BLaER1 treated with 17β-estradiol and CSF1 and Interleukin-3, amounts not matched to agents 10 nM and 100 nM (cell line): ENCODE measurements around the gene GALNT11.
"Not testable (repeated sequence)": the region's sequence is repeated elsewhere in the genome, so short reads cannot be mapped to it uniquely, and the experiment has no call there.

ENCODE experiments used
- H3K27ac ChIP-seq, 11 experiments: shearing (Covaris generic); formaldehyde crosslinking; 2 replicates each; pipeline ENCODE4 v1.8.1; 2022
- H3K27me3 ChIP-seq, 11 experiments: shearing (Covaris generic); formaldehyde crosslinking; 2 replicates each; pipeline ENCODE4 v1.8.1; 2022
- H3K36me3 ChIP-seq, 11 experiments: shearing (Covaris generic); formaldehyde crosslinking; 2 replicates each; pipeline ENCODE4 v1.8.1; 2022
- H3K4me1 ChIP-seq, 10 experiments: shearing (Covaris generic); formaldehyde crosslinking; 2 replicates each; pipeline ENCODE4 v1.8.1; 2022
- H3K4me2 ChIP-seq, 11 experiments: shearing (Covaris generic); formaldehyde crosslinking; 2 replicates each; pipeline ENCODE4 v1.8.1; 2022
- H3K4me3 ChIP-seq, 10 experiments: shearing (Covaris generic); formaldehyde crosslinking; 2 replicates each; pipeline ENCODE4 v1.8.1; 2022
- H3K9ac ChIP-seq, 11 experiments: shearing (Covaris generic); formaldehyde crosslinking; 2 replicates each; pipeline ENCODE4 v1.8.1; 2022
- H3K9me3 ChIP-seq, 11 experiments: shearing (Covaris generic); formaldehyde crosslinking; replicated peaks in 1 of 11; 2 replicates each; pipeline ENCODE4 v1.8.1; 2022
- H4K20me1 ChIP-seq, 11 experiments: shearing (Covaris generic); formaldehyde crosslinking; 2 replicates each; pipeline ENCODE4 v1.8.1; 2022
- Cebpa-rat ChIP-seq, 11 experiments: shearing (Covaris generic); IDR thresholded peaks; 2 replicates each; pipeline ENCODE4 v1.8.1; 2022

GALNT11 gene

DNA sequence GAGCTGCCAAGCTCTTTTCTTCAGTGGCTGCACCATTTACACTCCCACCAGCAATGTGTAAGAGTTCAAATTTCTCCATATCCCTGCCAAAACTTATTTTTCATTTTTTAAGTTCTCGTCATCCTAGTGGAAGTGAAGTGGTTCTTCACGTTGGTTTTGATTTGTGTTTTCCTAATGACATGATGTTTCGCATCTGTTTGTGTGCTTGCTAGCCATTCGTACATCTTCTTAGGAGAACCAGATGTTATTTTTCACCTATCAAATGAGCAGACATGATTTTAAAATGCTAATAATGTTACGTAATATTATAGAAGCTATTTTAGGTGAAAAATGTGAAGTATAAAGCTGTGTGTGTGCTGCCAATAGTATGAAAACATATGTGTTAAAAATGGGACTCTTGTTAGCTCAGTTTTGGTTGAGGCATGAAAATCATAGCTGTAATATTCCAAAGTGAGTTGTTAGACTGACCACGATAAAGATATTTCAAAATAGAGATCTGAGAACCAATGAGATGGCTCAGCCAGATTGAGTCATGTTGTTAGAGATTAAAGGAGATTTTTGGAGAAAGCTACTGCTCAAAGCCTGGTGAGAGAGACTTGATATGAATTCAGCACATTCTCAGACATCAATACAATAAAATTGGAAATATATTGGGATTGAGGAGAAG lies 25.9 kb upstream of the GALNT11 start:
- Histone ChIP-seq H3K9ac (no peak overlapping the region), H3K4me2 (no peak overlapping the region), H3K9me3 (0 out of 22 replicates have a peak, but pooled peaks cover 0 to 3% (median 0%) of the 10 kb centered on the region in 11 experiments), H4K20me1 (no peaks in the 10 kb centered on the region), H3K36me3 (no peaks in the 10 kb centered on the region), H3K4me1 (peaks cover 0 to 8% (median 0%) of the 10 kb centered on the region in 10 experiments; a peak in 3 of 20 replicates), H3K27me3 (no peaks in the 10 kb centered on the region), H3K27ac (no peak overlapping the region), H3K4me3 (no peak overlapping the region)
- TF ChIP-seq Cebpa-rat (IDR thresholded peaks at IDR 0.05), result peak in 3 of 11 experiments; percentile 28 to 52 (median 47); a peak in 4 of 22 replicates

GRCh38 chr7:152000191-152000590 lies 25.3 kb upstream of the GALNT11 start:
- H3K9me3 ChIP-seq, result 0 out of 22 replicates have a peak, but pooled peaks cover 0 to 3% (median 0%) of the 10 kb centered on the region in 11 experiments
- H3K27ac ChIP-seq, result no peak overlapping the region
- no peak overlapping the region for H3K4me2 ChIP-seq
- H4K20me1 ChIP-seq, result no peaks in the 10 kb centered on the region
- H3K27me3 ChIP-seq, result no peaks in the 10 kb centered on the region
- no peak for TF ChIP-seq Cebpa-rat (IDR thresholded peaks at IDR 0.05)
- no peak overlapping the region for H3K9ac ChIP-seq
- peaks cover 0 to 8% (median 0%) of the 10 kb centered on the region in 10 experiments; a peak in 3 of 20 replicates for H3K4me1 ChIP-seq
- no peaks in the 10 kb centered on the region for H3K36me3 ChIP-seq
- H3K4me3 ChIP-seq, result no peak overlapping the region

DNA sequence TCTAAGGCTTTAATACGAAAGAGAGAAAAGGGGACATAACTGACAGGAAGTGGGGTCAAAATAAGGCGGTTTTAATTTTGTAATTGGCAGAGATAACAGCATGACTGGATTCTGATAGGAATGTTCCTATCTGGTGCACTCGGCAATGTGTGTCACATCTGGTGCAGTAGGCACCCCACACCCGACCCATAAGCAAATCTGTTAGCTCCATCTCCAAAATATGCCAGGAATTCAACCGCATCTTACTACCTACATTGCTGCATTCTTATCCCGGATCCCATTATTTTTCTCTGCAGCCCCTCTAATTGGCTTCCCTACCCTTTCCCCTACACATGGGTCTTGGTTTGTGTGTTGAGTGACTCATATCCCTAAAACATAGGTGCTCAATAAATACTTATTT lies 19.1 kb upstream of the GALNT11 start:
- H3K36me3 ChIP-seq, result no peaks in the 10 kb centered on the region
- no peaks in the 10 kb centered on the region for H3K27me3 ChIP-seq
- no peaks in the 10 kb centered on the region for H3K4me1 ChIP-seq
- no peak overlapping the region for H3K27ac ChIP-seq
- no peak overlapping the region for H3K9ac ChIP-seq
- no peaks in the 10 kb centered on the region for H3K9me3 ChIP-seq
- TF ChIP-seq Cebpa-rat (IDR thresholded peaks at IDR 0.05), result no peak
- no peaks in the 10 kb centered on the region for H4K20me1 ChIP-seq
- no peak overlapping the region for H3K4me3 ChIP-seq
- H3K4me2 ChIP-seq, result no peak overlapping the region

DNA sequence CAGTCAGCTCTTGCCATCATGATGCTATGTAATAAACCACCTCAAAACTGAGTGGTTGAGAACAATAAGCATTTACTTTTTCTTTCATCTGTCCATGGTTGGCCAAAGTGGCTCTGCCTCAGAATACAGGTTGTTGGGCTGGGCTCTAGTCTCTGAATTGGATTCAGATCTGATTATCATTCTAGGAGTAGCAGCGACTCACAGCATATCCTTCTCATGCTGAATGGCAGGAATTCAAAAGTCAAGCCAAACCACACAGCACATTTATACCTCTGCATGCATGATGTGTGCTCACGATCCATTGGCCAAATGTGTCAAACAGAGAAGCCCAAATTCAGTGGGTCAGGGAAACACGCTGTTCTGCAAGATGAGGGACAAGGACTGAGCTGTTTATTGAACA lies 13.6 kb upstream of the GALNT11 start:
- no peak overlapping the region for H3K27ac ChIP-seq
- no peaks in the 10 kb centered on the region for H3K27me3 ChIP-seq
- H3K9me3 ChIP-seq, result peaks cover 0 to 7% (median 0%) of the 10 kb centered on the region in 11 experiments; a peak in 5 of 22 replicates
- H3K4me1 ChIP-seq, result no peaks in the 10 kb centered on the region
- no peaks in the 10 kb centered on the region for H3K36me3 ChIP-seq
- no peak overlapping the region for H3K4me3 ChIP-seq
- H4K20me1 ChIP-seq, result no peaks in the 10 kb centered on the region
- no peak overlapping the region for H3K9ac ChIP-seq
- no peak for TF ChIP-seq Cebpa-rat (IDR thresholded peaks at IDR 0.05)
- no peak overlapping the region for H3K4me2 ChIP-seq

GRCh38 chr7:152013230-152013629 lies 12.2 kb upstream of the GALNT11 start:
- no peaks in the 10 kb centered on the region for H3K27me3 ChIP-seq
- H3K4me2 ChIP-seq, result no peak overlapping the region
- no peak overlapping the region for H3K27ac ChIP-seq
- no peak for TF ChIP-seq Cebpa-rat (IDR thresholded peaks at IDR 0.05)
- H3K4me1 ChIP-seq, result no peaks in the 10 kb centered on the region
- no peaks in the 10 kb centered on the region for H3K36me3 ChIP-seq
- H4K20me1 ChIP-seq, result no peaks in the 10 kb centered on the region
- H3K4me3 ChIP-seq, result no peak overlapping the region
- peaks cover 0 to 7% (median 0%) of the 10 kb centered on the region in 11 experiments; a peak in 5 of 22 replicates for H3K9me3 ChIP-seq
- H3K9ac ChIP-seq, result no peak overlapping the region

DNA sequence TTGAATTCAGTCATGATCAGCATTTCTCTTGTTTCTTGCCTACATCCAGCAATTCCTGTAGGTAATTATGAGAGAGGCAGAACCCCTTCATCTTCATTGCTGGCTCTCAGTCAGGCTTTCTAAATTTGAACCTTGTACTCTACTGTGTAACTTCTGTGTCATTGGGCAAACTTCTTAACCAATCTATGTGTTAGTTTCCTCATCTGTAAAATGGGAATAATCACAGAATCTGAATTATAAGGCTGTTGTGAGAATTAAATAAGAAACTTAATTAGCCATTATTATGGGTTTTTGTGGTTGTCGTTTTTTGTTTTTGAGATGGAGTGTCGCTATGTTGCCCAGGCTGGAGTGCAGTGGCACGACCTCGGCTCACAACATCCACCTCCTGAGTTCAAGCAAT lies 11.5 kb upstream of the GALNT11 start:
- no peaks in the 10 kb centered on the region for H3K4me1 ChIP-seq
- peaks cover 0 to 7% (median 0%) of the 10 kb centered on the region in 11 experiments; a peak in 5 of 22 replicates for H3K9me3 ChIP-seq
- H3K9ac ChIP-seq, result no peak overlapping the region
- no peaks in the 10 kb centered on the region for H3K27me3 ChIP-seq
- no peak for TF ChIP-seq Cebpa-rat (IDR thresholded peaks at IDR 0.05)
- H3K27ac ChIP-seq, result no peak overlapping the region
- no peaks in the 10 kb centered on the region for H4K20me1 ChIP-seq
- H3K36me3 ChIP-seq, result no peaks in the 10 kb centered on the region
- H3K4me2 ChIP-seq, result no peak overlapping the region
- H3K4me3 ChIP-seq, result no peak overlapping the region

DNA sequence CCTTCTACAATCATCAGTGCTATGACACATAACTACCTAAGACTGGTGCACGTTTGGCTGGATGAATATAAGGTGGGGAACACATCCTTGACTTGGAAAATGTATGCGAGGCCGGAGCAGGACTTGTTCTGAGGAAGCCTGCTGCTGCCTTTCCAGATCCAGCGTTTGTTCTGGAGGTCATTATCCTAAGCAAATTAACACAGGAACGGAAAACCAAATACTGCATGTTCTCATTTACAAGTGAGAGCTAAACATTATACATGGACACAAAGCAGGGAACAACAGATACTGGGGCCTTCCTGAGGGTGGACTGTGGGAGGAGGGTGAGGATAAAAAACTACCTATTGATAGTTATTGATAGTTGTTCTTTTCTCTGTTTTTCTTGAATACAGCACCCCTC lies 10.8 kb upstream of the GALNT11 start:
- Histone ChIP-seq H4K20me1 (no peaks in the 10 kb centered on the region), H3K9ac (no peak overlapping the region), H3K27me3 (no peaks in the 10 kb centered on the region), H3K4me3 (no peak overlapping the region), H3K36me3 (no peaks in the 10 kb centered on the region), H3K27ac (no peak overlapping the region), H3K9me3 (peaks cover 0 to 7% (median 0%) of the 10 kb centered on the region in 11 experiments; a peak in 5 of 22 replicates), H3K4me2 (no peak overlapping the region), H3K4me1 (no peaks in the 10 kb centered on the region)
- TF ChIP-seq Cebpa-rat (IDR thresholded peaks at IDR 0.05), result no peak

DNA sequence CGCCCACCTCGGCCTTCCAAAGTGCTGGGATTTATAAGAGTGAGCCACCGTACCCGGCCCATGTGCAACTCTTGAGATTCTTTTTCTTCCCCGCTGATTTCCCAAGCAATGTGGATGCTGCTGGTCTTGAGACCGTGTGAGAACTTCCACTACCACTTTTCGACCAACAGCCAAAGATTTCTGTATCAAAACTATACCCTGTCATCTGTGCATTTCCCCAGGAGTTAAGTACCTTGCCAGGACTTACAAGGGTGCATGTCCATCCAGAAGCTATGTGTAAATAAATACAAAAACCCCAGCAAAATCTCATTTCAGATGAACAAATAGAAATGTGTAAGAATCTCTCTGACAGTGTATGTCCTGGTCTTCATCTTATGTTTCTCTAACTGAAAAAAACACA lies 9.9 kb upstream of the GALNT11 start:
- Histone ChIP-seq H3K4me3 (no peak overlapping the region), H3K27me3 (no peaks in the 10 kb centered on the region), H3K27ac (no peak overlapping the region), H3K4me2 (no peak overlapping the region), H3K36me3 (no peaks in the 10 kb centered on the region), H3K9ac (no peak overlapping the region), H3K9me3 (peaks cover 0 to 7% (median 0%) of the 10 kb centered on the region in 11 experiments; a peak in 5 of 22 replicates), H3K4me1 (no peaks in the 10 kb centered on the region), H4K20me1 (no peaks in the 10 kb centered on the region)
- TF ChIP-seq Cebpa-rat (IDR thresholded peaks at IDR 0.05), result no peak

DNA sequence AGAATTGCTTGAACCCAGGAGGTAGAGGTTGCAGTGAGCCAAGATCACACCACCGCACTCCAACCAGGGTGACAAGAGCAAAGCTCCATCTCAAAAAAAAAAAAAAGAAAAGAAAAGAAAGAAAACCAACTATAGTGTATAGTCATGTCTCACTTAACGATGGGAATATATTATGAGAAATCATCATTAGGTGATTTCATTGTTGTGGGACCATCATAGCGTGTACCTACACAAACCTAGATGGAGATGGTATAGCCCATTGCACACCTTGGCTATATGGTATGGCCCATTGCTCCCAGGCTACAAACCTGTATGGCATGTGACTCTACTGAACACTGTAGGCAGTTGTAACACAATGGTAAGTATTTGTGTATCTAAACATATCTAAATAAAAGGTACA lies 8.5 kb upstream of the GALNT11 start:
- Histone ChIP-seq H3K4me1 (no peaks in the 10 kb centered on the region), H3K4me3 (no peak overlapping the region), H3K9ac (no peak overlapping the region), H3K9me3 (peaks cover 0 to 7% (median 0%) of the 10 kb centered on the region in 11 experiments; a peak in 5 of 22 replicates), H4K20me1 (no peaks in the 10 kb centered on the region), H3K27me3 (no peaks in the 10 kb centered on the region), H3K27ac (no peak overlapping the region), H3K36me3 (no peaks in the 10 kb centered on the region), H3K4me2 (no peak overlapping the region)
- no peak for TF ChIP-seq Cebpa-rat (IDR thresholded peaks at IDR 0.05)

DNA sequence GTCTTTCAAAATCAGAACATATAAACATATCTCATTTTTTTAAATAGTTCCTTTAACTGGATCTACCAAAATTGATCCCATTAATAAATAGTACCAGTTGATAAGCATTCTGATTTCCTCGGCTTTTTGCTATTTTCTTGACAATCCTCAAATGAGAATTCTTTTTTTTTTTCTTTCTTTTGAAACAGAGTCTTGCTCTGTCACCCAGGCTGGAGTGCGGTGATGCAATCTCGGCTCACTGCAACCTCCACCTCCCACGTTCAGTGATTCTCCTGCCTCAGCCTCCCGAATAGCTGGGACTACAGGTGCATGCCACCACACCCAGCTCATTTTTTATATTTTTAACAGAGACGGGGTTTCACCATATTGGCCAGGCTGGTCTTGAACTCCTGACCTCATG lies 7.8 kb upstream of the GALNT11 start:
- H3K9ac ChIP-seq, H3K4me3 ChIP-seq, H3K27me3 ChIP-seq, H3K4me2 ChIP-seq, H3K9me3 ChIP-seq, H4K20me1 ChIP-seq, H3K4me1 ChIP-seq, H3K27ac ChIP-seq, H3K36me3 ChIP-seq: not testable (repeated sequence)

- H3K4me3 ChIP-seq, H3K36me3 ChIP-seq, H4K20me1 ChIP-seq, H3K9ac ChIP-seq, H3K9me3 ChIP-seq, H3K4me2 ChIP-seq, H3K27ac ChIP-seq: not testable (repeated sequence)
- Histone ChIP-seq H3K4me1 (peaks cover 4 to 15% (median 7%) of the 10 kb centered on the region in 10 experiments; a peak in 13 of 20 replicates), H3K27me3 (peaks cover 0 to 25% (median 19%) of the 10 kb centered on the region in 11 experiments; a peak in 20 of 22 replicates)
Measured at GRCh38 chr7:152021740-152022139, 3.7 kb upstream of the GALNT11 start.
